SIG-M5 (cell line): ENCODE data around the gene KCTD17.

Experiments
- DNase-seq: peaks from one replicate; lab custom pipeline; 2025; lab: John Stamatoyannopoulos, UW

The KCTD17 gene

DNA sequence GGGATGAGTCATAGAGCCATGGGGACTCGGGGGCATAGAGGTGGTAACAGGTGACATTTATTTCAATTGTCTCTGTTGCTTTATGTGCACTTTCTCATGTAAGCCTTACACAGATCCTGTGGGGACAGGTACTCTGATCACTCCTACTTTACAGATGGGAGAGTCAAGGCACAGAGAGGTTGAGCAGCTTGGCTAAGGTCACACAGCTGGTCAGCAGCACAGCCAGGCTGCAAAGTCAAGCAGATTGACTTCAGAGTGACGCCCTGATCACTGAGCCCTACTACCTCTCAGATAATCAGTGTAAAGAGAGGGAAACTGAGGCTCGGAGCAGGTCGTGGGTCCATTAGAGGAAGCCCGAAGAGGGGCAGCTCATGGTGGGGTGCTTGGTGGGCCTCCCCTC lies 54.4 kb downstream of the KCTD17 start:
- no peak for DNase-seq

- no peak for DNase-seq
Observed at GRCh38 chr22:37107816-37108621, 56.5 kb downstream of the KCTD17 start.

GRCh38 chr22:37109242-37109917 lies 57.8 kb downstream of the KCTD17 start, which contains the start of gene TMPRSS6:
TSS of gene TMPRSS6 (minus strand) at chr22:37109713. CDS start at chr22:37103417, 6,296 bp downstream.
- no peak for DNase-seq

DNA sequence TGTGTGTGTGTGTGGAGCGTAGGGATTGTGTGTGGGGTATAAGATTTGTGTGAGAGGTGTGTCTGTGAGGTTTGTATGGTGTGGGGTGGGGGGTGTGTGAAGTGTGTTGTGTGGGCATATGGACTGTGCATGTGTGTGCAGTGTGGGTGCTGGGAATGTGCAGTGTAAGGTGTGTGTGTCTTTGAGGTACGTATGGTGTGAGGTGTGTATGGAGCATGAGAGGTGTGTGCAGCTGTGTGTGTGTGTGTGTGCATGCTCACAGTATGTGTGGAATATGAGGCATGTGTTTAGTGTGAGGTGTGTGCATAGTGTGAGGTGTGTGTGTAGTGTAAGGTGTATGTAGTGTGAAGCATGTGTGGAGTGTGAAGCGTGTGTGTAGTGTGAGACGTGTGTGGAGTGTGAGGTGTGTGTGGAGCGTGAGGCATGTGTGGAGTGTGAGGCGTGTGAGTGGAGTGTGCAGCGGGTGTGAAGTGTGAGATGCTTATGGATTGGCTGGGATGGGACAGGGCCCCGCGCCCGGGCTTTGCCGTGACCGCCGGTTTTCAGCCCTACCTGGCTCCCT lies 59.7 kb downstream of the KCTD17 start:
- no peak for DNase-seq

- DNase-seq, result no peak
Observed at GRCh38 chr22:37112084-37112728, 60.7 kb downstream of the KCTD17 start.
